22Rv1 (cell line): ENCODE measurements around the gene CYTH1.

Experiments
- ZFX ChIP-seq: fragments of 450-650 bp; IDR thresholded peaks from 2 replicates; pipeline ENCODE4 v1.6.1; 2017; ENCODE audit warnings: antibody characterized with exemption, borderline replicate concordance
- TF ChIP-seq, protein P1 (sequence below): fragments of 450-650 bp; IDR thresholded peaks from 2 replicates; pipeline ENCODE4 v1.5.1; 2017; ENCODE audit warnings: mild to moderate bottlenecking

DNA sequence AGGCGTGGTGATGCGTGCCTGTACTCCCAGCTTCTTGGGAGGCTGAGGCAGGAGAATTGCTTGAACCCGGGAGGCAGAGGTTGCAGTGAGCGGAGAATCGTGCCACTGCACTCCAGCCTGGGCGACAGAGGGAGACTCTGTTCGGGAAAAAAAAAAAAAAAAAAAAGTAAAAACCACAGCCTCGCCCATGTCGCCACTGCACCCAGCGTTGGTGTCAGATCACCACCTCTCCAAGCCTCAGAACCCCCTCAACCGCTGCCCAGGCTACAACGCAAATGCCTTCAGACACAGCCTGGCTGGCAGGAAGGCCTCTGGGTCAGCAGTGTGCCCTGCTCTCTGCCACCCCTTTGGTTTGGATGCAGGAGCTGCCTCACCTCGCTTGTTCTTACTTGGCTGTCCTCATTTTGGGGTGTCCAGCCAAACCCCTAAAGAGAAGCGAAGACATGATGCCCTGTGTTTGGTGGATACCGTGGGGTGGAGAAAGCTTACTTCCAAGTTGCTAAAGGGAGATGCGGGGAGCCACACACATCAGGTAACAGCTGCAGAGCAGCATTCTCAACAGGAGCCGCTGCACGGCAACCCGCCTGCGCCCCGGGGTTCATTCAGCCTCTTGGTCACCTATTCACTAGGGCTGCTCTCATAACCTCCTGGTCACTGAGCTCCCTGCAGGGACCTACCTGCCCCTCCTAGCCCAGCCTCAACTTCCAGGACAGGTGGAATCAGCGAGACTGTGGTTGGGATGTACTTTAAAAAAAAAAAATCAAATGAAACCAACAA, 13.0 kb upstream of the CYTH1 start:
- TF ChIP-seq, protein P1, sequence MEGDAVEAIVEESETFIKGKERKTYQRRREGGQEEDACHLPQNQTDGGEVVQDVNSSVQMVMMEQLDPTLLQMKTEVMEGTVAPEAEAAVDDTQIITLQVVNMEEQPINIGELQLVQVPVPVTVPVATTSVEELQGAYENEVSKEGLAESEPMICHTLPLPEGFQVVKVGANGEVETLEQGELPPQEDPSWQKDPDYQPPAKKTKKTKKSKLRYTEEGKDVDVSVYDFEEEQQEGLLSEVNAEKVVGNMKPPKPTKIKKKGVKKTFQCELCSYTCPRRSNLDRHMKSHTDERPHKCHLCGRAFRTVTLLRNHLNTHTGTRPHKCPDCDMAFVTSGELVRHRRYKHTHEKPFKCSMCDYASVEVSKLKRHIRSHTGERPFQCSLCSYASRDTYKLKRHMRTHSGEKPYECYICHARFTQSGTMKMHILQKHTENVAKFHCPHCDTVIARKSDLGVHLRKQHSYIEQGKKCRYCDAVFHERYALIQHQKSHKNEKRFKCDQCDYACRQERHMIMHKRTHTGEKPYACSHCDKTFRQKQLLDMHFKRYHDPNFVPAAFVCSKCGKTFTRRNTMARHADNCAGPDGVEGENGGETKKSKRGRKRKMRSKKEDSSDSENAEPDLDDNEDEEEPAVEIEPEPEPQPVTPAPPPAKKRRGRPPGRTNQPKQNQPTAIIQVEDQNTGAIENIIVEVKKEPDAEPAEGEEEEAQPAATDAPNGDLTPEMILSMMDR = no peak
- no peak for TF ChIP-seq ZFX
